Left cardiac atrium (tissue), 4 donors: ENCODE measurements around the gene CD96. TPM values are rescaled to one million over a fixed set of nuclear protein-coding genes. Genes with fewer than 3 reads are reported as not detected.
"Not testable (repeated sequence)": the region's sequence is repeated elsewhere in the genome, so short reads cannot be mapped to it uniquely, and the experiment has no call there.

Source experiments
- ATAC-seq, 2 donors: fragments of 200-7000 bp; cut with Tn5 transposase; one replicate each; pipeline ENCODE4 v1.9.1; 2020; ENCODE audit warnings: mild to moderate bottlenecking in 2 of 2, moderate library complexity in 2 of 2
- DNase-seq: peaks from one replicate; pipeline ENCODE4 v3.0.0-alpha.2; 2020
- intact Hi-C, 2 donors: fragments of 100-400 bp; cut with DNase I; formaldehyde crosslinking; loops; one replicate each; pipeline versions ENCODE4 v1.14.1 to v1.15.1; 2022 to 2023
- total RNA-seq, 2 donors: library from RNA; stranded (reverse); fragmentation: NEBNext Ultra II Directional; extraction: Animal tissue kit (Norgen Biotek cat#: 25700); gene quantifications; one replicate each; pipeline ENCODE4 v1.2.1, GENCODE V29; 2021
- donor health status: DM: no; HTN: yes; CAD: no.
- donor health status: DM: no; HTN: yes; CAD: no; lungs with severe emphysema.
- donor health status: DM: yes; HTN: yes; CAD: no.
- donor health status: Dilated cardiomyopathy.

Gene CD96
- total RNA-seq, 2 donors from 2014 or later, result 1.6 to 2.9 TPM

DNA sequence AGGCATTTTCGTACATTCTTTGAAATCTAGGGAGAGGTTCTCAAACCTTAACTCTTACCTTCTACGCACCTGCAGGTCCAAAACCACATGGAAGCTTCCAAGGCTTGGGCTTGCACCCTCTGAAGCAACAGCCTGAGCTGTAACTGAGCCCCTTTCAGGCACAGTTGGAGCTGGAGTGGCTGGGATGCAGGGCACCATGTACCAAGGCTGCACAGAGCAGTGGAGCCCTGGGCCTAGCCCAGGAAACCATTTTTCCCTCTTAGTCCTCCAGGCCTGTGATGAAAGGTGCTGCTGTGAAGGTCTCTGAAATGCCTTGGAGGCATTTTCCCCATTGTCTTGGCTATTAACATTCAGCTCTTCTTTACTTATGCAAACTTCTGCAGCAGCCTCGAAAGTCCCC, 120.0 kb downstream of the CD96 start:
- DNase-seq (no peak), ATAC-seq (no peak)
- intact Hi-C loops, result no loop called here

DNA sequence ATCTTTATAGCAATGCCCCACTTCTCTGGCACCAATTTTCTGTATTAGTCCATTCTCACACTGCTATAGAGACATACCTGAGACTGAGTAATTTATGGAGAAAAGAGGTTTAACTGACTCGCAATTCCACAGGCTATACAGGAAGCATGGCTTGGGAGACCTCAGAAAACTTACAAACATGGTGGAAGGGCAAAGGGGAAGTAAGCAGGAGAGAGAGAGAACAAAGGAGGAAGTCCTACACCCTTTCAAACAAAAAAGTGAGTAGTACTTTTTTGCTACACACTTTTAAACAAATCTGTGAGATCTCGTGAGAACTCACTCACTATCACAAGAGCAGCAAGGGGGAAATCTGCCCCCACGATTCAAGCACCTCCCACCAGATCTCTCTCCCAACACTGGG, 120.9 kb downstream of the CD96 start:
- DNase-seq (no peak), ATAC-seq (no peak)
- intact Hi-C loops, result no loop called here

DNA sequence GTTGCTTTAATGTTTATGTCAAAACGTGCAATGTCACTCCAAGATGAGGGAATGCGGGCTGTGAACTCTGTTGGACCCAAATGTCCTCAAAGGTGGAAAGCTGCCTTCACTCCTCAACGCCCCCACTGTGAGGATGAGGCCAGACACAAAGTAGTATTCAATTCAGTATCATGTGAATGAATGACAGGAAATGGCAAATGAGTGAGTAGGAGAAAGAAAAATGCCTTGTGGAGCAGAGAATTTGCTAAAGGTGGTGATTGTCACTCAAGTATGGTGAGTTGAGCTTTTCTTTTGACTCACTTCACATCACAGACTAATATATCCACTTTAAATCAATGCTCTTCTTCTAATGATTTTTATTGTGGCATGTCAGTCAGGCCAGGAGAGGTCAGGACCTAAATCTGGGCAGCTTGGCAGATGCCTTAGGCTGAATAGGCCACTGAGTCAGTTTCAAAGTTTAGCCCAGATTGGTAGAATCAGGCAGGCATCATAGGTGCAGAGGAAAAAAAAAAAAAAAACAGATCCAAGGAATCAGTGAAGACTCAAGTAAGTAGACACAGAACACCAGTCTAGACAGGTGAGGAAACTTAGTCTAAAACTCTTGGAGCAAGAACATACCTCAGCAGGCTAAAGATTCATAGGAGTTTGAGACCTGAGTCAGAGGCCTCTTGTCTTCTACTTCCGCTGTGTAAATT, 124.2 kb downstream of the CD96 start:
- no peak for DNase-seq
- intact Hi-C loops, result loop anchor here in 1 of 2 donors (5.0 kb wide), 1 partner anchor 301 kb away; no protein-coding TSS in a partner anchor
- ATAC-seq, result no peak

DNA sequence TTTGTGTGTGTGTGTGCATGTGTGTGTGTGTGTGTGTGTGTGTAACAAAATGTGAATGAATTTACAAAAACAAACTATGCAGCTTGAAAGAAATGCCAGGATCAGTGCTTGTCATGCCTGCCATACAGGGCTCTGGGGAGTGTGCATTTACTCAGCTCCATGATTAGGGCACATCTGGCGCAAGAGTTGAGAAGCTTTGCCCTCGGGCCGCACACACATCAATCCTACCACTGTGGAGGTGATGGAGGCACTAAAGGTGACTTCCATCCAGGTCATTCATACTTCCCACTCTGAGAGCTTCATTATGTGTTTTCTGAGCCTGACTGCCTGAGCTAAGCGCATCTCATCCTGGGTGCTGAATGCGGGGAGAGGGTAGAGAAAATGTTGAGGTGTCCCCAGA, 125.2 kb downstream of the CD96 start:
- DNase-seq, result no peak
- intact Hi-C loops, result loop anchor here in 1 of 2 donors (5.0 kb wide), 1 partner anchor 300 kb away; no protein-coding TSS in a partner anchor
- no peak for ATAC-seq

DNA sequence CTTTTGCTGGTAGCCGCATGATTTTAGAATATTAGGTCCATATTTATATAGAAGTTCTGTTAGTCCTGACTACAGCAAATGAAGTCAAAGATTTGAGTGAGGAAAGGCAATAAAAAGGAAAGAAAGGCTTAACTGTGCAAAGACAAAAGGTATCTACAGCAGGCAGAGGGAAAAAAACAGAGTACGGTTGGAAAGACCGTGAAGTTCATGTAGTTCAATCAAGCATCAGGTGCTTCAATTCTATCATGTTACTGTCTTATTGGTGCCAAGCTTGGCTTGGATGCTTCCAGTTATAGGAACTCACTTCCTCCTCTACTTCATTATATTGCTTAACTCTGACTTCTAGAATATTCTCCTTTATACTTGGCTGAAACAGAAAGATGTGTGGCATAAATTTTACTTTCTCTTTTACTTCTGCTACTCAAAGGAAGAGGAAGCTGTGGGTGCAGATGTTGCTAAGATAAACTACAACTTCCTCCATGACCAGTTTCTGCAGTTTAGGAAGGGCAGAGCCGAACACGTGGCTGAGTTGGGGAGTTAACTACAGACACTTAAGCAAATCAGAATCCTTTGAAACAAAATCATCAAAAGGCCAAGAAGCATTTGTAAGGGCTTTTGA, 125.7 kb downstream of the CD96 start:
- ATAC-seq (peak; percentile 80 to 83), DNase-seq (peak; percentile 39)
- intact Hi-C loops, result loop anchor here in 1 of 2 donors (2.0 to 5.0 kb wide), 2 partner anchors 300 to 345 kb away; no protein-coding TSS in a partner anchor

DNA sequence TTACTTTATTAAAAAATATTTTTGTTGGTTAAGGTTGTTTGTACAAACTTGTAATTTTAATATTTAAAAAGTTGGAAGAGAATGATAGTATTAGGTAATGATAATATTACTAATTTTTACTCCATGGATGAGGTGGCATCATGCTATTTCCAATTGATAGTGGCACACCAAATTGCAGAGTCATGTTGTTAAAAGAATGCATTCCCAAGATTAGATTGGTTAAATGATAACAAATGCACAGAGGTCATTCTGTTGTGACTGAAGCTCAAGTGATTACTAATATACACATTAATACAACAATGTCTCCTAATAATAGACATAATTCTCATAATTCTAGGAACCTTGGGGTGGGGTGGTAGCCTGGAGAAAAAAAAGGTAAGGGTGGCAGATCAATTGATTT, 126.3 kb downstream of the CD96 start:
- DNase-seq, result no peak
- intact Hi-C loops, result loop anchor here in 1 of 2 donors (2.0 to 5.0 kb wide), 2 partner anchors 299 to 344 kb away; no protein-coding TSS in a partner anchor
- no peak for ATAC-seq

DNA sequence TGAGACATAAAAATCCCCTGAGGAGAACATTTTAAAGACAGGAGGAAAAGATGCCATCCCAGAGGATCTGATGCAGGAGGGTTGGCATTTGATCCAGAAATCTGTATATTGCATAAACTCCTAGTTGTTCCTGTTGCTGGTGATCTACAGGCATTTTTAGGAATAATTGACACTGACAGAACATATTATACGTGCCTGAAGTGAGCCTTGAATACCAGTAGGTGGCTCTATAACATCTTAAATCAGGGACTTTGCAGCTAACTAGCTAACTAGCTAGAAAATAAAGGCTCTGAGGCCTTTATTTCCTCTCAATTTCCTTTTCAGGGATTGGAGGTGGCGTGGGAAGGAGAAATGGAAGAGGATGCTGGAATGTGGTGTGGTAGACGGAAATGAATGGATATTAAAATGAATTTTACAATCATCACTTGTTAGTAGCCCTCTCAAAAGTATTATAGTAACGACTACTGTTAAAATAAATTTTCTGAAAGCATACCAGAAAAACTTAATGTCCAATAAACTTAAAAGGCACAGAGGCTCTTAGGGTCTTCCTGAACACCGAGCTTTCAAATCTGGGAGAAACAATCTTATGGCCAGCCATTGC, 127.0 kb downstream of the CD96 start:
- intact Hi-C loops, result loop anchor here in 1 of 2 donors (2.0 to 5.0 kb wide), 2 partner anchors 298 to 344 kb away; no protein-coding TSS in a partner anchor
- DNase-seq (no peak), ATAC-seq (peak; percentile 86 to 87)

DNA sequence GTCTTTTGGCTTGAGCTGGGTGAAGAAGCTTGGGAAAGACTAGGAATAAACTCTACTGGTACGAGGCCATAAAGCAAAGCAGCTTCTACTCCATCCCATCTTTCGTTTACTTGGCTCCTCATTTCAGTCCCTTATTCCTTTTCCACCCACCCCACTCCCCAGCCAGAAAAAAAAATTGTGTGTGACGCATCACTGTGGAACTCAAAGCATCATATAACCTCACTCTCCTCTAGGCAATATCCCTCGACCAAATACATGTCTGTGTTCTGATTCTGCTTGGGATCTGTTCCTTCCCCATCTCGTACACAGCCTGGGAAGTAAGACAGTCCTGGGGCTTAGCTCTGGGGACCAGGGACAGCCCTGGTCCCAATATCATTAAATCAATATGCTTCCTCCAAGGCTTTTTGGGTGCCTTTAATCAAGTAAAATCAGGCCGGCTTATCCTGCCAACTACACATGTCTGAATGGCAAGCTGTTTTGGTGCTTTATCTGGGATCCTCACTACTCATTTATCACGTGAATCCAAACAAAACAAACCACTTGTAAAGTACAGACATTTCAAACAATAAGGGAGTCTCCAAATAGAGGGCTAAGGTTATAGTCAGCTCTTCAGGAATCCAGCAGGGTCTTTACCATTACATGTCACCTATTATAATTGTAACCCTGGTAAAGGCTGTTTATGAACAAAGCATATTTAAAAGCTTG, 128.1 kb downstream of the CD96 start:
- intact Hi-C loops, result loop anchor here in 1 of 2 donors (2.0 to 5.0 kb wide), 2 partner anchors 297 to 343 kb away; no protein-coding TSS in a partner anchor
- ATAC-seq (no peak), DNase-seq (no peak)

DNA sequence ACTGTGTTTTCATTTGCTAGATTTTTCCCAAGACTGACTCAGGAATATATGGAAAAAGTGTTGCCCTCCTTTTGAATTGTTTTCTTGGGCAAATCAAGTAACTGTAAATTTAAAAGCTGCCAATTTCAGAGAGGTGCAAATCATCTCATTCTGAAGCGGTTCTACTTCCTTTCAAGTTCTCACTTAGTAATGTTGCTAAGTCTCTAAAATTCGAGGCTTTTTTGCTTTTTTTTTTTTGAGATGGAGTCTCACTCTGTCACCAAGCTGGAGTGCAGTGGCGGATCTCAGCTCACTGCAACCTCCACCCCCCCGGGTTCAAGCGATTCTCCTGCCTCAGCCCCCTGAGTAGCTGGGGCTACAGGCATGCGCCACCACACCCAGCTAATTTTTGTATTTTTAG, 130.5 kb downstream of the CD96 start:
- ATAC-seq, intact Hi-C loops, DNase-seq: not testable (repeated sequence)

DNA sequence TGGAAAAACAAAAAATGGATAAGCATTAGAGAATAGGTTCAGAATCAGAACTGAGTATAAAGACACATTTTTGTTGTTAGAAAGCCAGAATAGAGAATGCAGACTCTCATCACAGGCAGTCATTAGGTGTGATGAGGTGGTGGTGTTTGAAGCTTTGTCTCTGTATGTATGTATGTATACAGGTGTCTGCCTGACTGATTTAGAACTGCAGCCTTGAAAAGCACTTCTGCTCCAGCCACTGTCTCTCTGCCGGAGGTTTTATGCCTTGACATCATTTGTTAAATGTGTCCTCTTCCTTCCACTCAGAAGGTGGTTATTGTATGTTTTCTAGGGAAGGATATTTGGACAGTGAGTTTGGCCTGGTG, 133.8 kb downstream of the CD96 start:
- intact Hi-C loops, result no loop called here
- no peak for ATAC-seq

DNA sequence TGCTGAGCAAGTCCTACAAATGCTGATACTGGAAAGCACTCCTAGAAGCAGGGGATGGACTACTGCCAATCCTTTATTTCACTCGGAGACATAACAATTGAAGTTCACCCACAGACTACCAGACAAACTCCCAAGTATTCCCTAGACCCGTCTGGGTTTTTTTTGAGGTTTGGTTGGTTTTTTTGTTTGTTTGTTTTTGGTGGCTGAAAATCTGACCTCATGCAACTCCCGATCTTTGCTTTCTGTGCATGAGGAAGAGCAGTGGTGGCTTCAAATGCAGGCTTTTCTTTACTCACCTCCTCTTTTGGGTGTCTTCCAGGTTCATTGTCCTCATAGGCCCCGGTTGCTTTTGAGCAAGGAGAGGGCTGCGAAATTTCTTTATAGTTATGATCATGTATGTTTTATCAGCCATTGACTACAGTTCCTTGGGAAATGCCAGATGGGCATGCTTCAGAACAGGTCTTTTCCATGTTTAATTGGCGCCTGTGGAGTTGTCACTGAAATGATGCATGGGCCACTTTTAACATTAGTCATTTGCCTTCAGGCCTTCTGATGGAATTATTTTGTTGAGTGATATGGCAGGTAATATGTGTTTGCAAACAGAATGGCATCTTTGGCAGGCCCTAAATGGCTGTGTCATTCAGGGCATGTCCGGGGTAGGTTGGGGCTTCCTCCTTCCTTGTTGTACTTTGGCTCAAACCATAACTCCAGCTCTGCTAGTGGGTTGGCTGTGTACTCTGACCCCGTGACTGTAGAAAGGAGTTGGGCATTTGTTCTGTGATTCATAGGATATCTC, 134.4 kb downstream of the CD96 start:
- ATAC-seq (no peak), DNase-seq (no peak)
- intact Hi-C loops, result no loop called here

More for the DNA sequence above, 133.8 kb downstream of the CD96 start:
- DNase-seq, result no peak

DNA sequence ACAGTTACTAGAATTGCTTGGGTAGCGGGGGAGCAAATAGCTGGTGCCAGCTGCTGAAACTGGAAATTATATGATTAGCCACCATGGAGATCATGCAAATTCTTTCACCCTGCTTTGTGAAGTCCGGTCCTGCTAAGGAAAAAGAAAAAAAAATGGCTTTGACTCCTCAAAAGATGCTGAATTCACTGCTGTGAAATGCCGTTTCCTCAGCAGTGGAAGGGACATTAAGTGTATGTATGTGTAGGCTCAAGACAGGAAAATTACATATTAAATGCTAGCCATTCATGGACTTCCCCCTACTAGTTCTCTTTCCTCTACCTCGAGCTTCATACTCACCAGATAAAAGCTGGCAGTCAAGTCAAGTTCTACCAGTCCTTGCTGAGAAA, 135.0 kb downstream of the CD96 start:
- intact Hi-C loops, result no loop called here
- DNase-seq (no peak), ATAC-seq (no peak)

DNA sequence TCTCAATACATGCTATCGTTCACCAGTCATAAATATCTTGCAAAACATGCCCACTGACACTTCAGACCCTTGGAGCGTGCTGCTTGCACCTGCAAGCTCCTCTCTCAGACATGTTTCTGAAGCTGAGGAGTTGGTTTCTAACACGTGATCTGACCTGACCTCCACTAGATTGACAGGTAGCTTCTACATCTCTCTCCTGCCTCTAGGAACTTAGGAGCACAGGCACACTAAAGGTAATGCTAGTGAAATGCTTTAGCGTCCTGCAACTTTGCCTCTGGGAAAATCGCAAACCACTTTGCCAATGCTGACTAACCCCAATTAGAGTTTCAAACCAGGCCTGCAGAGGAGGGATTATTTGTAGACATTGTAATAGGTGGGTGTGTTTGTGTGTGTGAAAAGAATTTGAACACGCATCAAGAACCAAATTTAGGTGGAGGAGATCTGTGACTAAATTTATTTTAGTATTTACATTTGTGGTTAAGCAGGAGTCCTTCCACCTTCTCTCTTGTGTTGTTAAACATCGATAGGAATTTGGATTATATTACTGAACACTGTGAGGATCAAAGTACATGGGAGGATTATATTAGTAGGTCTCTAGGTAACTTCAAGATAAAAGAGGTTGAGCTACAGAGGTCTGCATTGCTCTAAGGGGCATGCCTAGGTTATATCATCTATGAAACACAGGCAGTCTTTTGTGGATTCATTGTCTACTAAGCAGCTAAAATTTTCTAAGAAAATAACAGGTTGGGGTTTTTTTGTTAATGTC, 139.8 kb downstream of the CD96 start:
- intact Hi-C loops, result no loop called here
- no peak for ATAC-seq
- no peak for DNase-seq

DNA sequence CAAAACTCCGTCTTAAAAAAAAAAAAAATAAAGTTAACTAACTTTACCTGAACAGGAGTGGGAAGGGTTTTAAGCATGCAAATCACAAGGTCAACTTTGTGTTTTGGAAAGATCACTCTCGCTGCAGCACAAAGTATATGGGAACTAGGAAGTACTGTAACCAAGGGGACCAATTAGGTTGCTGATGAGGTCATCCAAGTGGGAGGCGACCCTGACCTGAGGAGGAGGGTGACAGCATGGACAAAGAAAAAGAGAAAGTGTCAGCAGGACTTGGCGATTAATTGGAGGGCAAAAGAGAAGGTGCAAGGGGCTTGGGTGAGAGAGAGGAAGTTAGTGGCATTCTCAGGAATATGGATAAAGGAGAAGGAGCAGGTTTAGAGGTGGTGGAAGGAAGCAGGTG, 142.6 kb downstream of the CD96 start:
- no peak for DNase-seq
- intact Hi-C loops, result no loop called here
- no peak for ATAC-seq

DNA sequence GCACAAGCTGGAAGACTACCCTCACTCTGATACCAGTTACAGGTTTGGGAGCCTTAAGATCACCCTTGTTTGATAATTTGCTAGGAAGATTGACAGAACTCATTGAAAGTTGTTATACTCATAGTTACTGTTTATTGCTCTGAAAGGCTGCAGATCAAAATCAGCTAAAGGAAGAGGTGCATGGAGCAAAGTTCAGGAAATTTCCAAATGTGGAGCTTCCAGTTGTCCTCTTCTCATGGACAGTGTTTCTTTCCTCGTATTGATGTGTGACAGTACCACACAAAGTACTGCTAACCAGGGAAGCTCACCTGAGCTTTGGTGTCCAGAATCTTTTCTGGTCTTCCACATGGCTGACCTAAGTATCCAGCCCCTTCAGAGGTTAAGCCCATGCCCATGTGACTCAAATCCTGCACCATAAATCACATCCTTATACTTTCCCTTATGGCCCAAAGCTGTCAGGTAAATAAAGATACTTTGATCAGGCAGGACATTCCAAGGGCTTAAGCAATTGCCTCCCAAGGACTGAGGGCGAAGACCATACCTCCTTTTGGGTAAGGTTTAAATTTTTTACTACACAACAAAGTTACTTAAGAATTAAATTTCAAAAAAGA, 146.3 kb downstream of the CD96 start:
- DNase-seq, result no peak
- intact Hi-C loops, result no loop called here
- no peak for ATAC-seq

DNA sequence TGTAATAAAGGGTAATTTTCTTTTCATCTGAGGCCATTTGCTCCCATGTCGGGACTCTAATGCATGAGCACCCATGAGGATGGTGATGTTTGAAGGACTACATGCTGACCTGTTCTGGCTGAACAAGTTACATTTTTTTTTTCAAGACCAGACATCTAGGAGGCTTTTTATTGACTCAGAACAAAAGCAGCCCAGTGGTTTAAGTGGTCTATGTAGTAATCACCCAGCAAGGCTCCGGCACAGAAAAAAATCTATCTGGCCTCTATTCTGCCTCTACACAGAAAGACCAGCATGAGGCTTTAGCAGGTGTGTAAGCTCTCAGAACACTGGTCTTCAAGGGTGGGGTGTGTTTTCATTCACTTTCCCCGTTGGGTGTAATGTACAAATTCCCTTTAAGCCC, 148.2 kb downstream of the CD96 start:
- intact Hi-C loops, result no loop called here
- no peak for ATAC-seq
- DNase-seq, result no peak

DNA sequence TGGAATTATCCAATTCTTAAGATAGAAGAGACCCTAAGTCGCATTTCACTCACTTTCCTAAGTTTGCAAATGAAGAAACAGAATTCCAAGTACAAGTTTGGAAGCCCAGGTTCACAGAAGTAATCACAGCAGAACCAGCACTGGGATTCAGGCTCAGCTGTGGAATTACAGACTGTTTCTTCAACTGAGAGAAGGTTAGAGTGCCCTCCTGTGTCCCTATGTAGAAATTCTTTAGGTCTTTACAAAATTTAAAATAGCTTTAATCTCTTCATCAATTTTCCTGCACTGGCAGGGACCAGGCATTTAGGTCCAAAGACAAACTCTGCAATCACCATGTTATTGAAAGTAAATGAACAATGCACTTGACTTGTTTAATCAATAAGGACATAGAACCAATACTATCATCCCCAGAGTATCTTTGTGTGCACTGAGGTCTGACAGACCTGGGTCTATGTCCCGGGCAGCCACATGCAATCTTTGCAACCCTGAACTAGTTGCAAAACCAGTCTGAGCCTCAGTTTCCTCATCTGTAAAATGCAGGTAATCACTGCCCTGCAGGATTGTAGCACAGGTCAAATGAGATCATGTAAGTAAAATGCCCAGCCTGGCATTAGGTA, 149.4 kb downstream of the CD96 start:
- no peak for DNase-seq
- peak; percentile 44 to 48 for ATAC-seq
- intact Hi-C loops, result no loop called here
